Activated naive CD8-positive, alpha-beta T cell (primary cell): Measurements from ENCODE around the gene RAB4B.

Experiments
- H3K27ac Mint-ChIP-seq: one replicate; pipeline ENCODE4 v1.8.0; 2021; ENCODE audit warnings: mixed read lengths
- H3K27me3 Mint-ChIP-seq: one replicate; pipeline ENCODE4 v1.8.0; 2021; ENCODE audit warnings: mixed read lengths
- H3K36me3 Mint-ChIP-seq: one replicate; pipeline ENCODE4 v1.8.0; 2021; ENCODE audit warnings: mixed read lengths
- H3K4me1 Mint-ChIP-seq: one replicate; pipeline ENCODE4 v1.8.0; 2021; ENCODE audit warnings: low read depth, mixed read lengths
- H3K4me3 Mint-ChIP-seq: one replicate; pipeline ENCODE4 v1.8.0; 2021; ENCODE audit warnings: mild to moderate bottlenecking, mixed read lengths
- H3K9me3 Mint-ChIP-seq: one replicate; pipeline ENCODE4 v1.8.0; 2021; ENCODE audit warnings: low read depth, mixed read lengths

RAB4B gene

GRCh38 chr19:40801426-40802299 lies 23.6 kb downstream of the RAB4B start:
- Mint-ChIP-seq H3K36me3 (peaks cover 7% of the 10 kb centered on the region), H3K4me3 (peak overlapping the region; percentile 94), H3K9me3 (no peaks in the 10 kb centered on the region), H3K27ac (peak overlapping the region; percentile 96), H3K27me3 (no peaks in the 10 kb centered on the region), H3K4me1 (peaks cover 79% of the 10 kb centered on the region)

GRCh38 chr19:40802300-40803169 lies 24.5 kb downstream of the RAB4B start:
- Mint-ChIP-seq H3K4me3 (peak overlapping the region; percentile 94), H3K36me3 (peaks cover 7% of the 10 kb centered on the region)

GRCh38 chr19:40803170-40803856 lies 25.3 kb downstream of the RAB4B start:
- H3K4me1 Mint-ChIP-seq, result peaks cover 83% of the 10 kb centered on the region

More at GRCh38 chr19:40802300-40803169, 24.5 kb downstream of the RAB4B start:
- no peaks in the 10 kb centered on the region for H3K27me3 Mint-ChIP-seq
- H3K9me3 Mint-ChIP-seq, result no peaks in the 10 kb centered on the region
- H3K4me1 Mint-ChIP-seq, result peaks cover 82% of the 10 kb centered on the region
- H3K27ac Mint-ChIP-seq, result peak overlapping the region; percentile 96

GRCh38 chr19:40803857-40804782 lies 26.1 kb downstream of the RAB4B start:
- peaks cover 7% of the 10 kb centered on the region for H3K36me3 Mint-ChIP-seq
- H3K27ac Mint-ChIP-seq, result peak overlapping the region; percentile 96
- peaks cover 83% of the 10 kb centered on the region for H3K4me1 Mint-ChIP-seq
- no peaks in the 10 kb centered on the region for H3K9me3 Mint-ChIP-seq
- peak overlapping the region; percentile 94 for H3K4me3 Mint-ChIP-seq
- H3K27me3 Mint-ChIP-seq, result no peaks in the 10 kb centered on the region

More at GRCh38 chr19:40803170-40803856, 25.3 kb downstream of the RAB4B start:
- Mint-ChIP-seq H3K36me3 (peaks cover 7% of the 10 kb centered on the region), H3K4me3 (peak overlapping the region; percentile 94), H3K27me3 (no peaks in the 10 kb centered on the region), H3K9me3 (no peaks in the 10 kb centered on the region), H3K27ac (peak overlapping the region; percentile 96)

GRCh38 chr19:40804783-40805242 lies 26.8 kb downstream of the RAB4B start:
- peaks cover 7% of the 10 kb centered on the region for H3K36me3 Mint-ChIP-seq
- H3K9me3 Mint-ChIP-seq, result no peaks in the 10 kb centered on the region
- H3K27me3 Mint-ChIP-seq, result no peaks in the 10 kb centered on the region
- H3K27ac Mint-ChIP-seq, result peak overlapping the region; percentile 96
- peak overlapping the region; percentile 94 for H3K4me3 Mint-ChIP-seq
- peaks cover 83% of the 10 kb centered on the region for H3K4me1 Mint-ChIP-seq

- no peaks in the 10 kb centered on the region for H3K27me3 Mint-ChIP-seq
- no peaks in the 10 kb centered on the region for H3K9me3 Mint-ChIP-seq
- peaks cover 7% of the 10 kb centered on the region for H3K36me3 Mint-ChIP-seq
- peak overlapping the region; percentile 94 for H3K4me3 Mint-ChIP-seq
- peaks cover 83% of the 10 kb centered on the region for H3K4me1 Mint-ChIP-seq
- peak overlapping the region; percentile 96 for H3K27ac Mint-ChIP-seq
Measured at GRCh38 chr19:40805258-40805868, 27.3 kb downstream of the RAB4B start.

- Mint-ChIP-seq H3K36me3 (peaks cover 7% of the 10 kb centered on the region), H3K27ac (peak overlapping the region; percentile 96), H3K4me3 (peak overlapping the region; percentile 94), H3K9me3 (no peaks in the 10 kb centered on the region), H3K27me3 (no peaks in the 10 kb centered on the region), H3K4me1 (peaks cover 84% of the 10 kb centered on the region)
Measured at GRCh38 chr19:40806423-40807146, 28.5 kb downstream of the RAB4B start.

GRCh38 chr19:40807147-40808020 lies 29.3 kb downstream of the RAB4B start:
- H3K9me3 Mint-ChIP-seq, result no peaks in the 10 kb centered on the region
- peak overlapping the region; percentile 96 for H3K27ac Mint-ChIP-seq
- peaks cover 5% of the 10 kb centered on the region for H3K36me3 Mint-ChIP-seq
- H3K27me3 Mint-ChIP-seq, result no peaks in the 10 kb centered on the region
- H3K4me1 Mint-ChIP-seq, result peaks cover 80% of the 10 kb centered on the region
- peak overlapping the region; percentile 94 for H3K4me3 Mint-ChIP-seq

- peak overlapping the region; percentile 96 for H3K27ac Mint-ChIP-seq
- H3K4me1 Mint-ChIP-seq, result peaks cover 80% of the 10 kb centered on the region
- no peaks in the 10 kb centered on the region for H3K27me3 Mint-ChIP-seq
- H3K9me3 Mint-ChIP-seq, result no peaks in the 10 kb centered on the region
- peaks cover 5% of the 10 kb centered on the region for H3K36me3 Mint-ChIP-seq
- peak overlapping the region; percentile 70 for H3K4me3 Mint-ChIP-seq
Measured at GRCh38 chr19:40808021-40808325, 29.9 kb downstream of the RAB4B start.

- H3K27me3 Mint-ChIP-seq, result no peaks in the 10 kb centered on the region
- H3K27ac Mint-ChIP-seq, result peak overlapping the region; percentile 41
- H3K9me3 Mint-ChIP-seq, result no peaks in the 10 kb centered on the region
- peaks cover 5% of the 10 kb centered on the region for H3K36me3 Mint-ChIP-seq
- H3K4me1 Mint-ChIP-seq, result peaks cover 75% of the 10 kb centered on the region
- no peak overlapping the region for H3K4me3 Mint-ChIP-seq
Measured at GRCh38 chr19:40808497-40808896, 30.4 kb downstream of the RAB4B start.

- H3K36me3 Mint-ChIP-seq, result peaks cover 2% of the 10 kb centered on the region
- H3K4me1 Mint-ChIP-seq, result peaks cover 68% of the 10 kb centered on the region
- H3K27ac Mint-ChIP-seq, result no peak overlapping the region
- H3K4me3 Mint-ChIP-seq, result no peak overlapping the region
- no peaks in the 10 kb centered on the region for H3K27me3 Mint-ChIP-seq
- no peaks in the 10 kb centered on the region for H3K9me3 Mint-ChIP-seq
Measured at GRCh38 chr19:40809358-40810086, 31.5 kb downstream of the RAB4B start.

- Mint-ChIP-seq H3K27ac (peak overlapping the region; percentile 34), H3K36me3 (no peaks in the 10 kb centered on the region), H3K27me3 (no peaks in the 10 kb centered on the region), H3K9me3 (no peaks in the 10 kb centered on the region), H3K4me1 (peaks cover 61% of the 10 kb centered on the region), H3K4me3 (peak overlapping the region; percentile 59)
Measured at GRCh38 chr19:40810160-40810559, 32.1 kb downstream of the RAB4B start.
